DOHH2 (cell line): Measurements from ENCODE around the gene TM9SF4.
"Not testable (repeated sequence)": the region's sequence is repeated elsewhere in the genome, so short reads cannot be mapped to it uniquely, and the experiment has no call there.

ENCODE experiments used
- H3F3A ChIP-seq: fragments of 200-600 bp; sonication (generic), shearing (Covaris generic); 2 replicates; pipeline ENCODE4 v1.6.0; 2016; ENCODE audit warnings: antibody characterized with exemption, mild to moderate bottlenecking; ENCODE audit not compliant: control insufficient read depth, insufficient read depth
- H3K27ac ChIP-seq: fragments of 200-600 bp; sonication (generic); 2 replicates; pipeline ENCODE4 v1.5.1; 2014; ENCODE audit warnings: low read depth, mild to moderate bottlenecking, low read length, moderate library complexity
- H3K27me3 ChIP-seq: fragments of 200-600 bp; sonication (generic); 2 replicates; pipeline ENCODE4 v1.6.1; 2014; ENCODE audit warnings: mild to moderate bottlenecking, low read length, mixed read lengths; ENCODE audit not compliant: control insufficient read depth
- H3K36me3 ChIP-seq: fragments of 200-600 bp; sonication (generic); 2 replicates; pipeline ENCODE4 v1.6.1; 2014; ENCODE audit warnings: mild to moderate bottlenecking, low read length, moderate library complexity, mixed read lengths; ENCODE audit not compliant: control insufficient read depth
- H3K4me1 ChIP-seq: fragments of 200-600 bp; sonication (generic); 2 replicates; pipeline ENCODE4 v1.6.1; 2014; ENCODE audit warnings: mild to moderate bottlenecking, low read length, mixed read lengths; ENCODE audit not compliant: control insufficient read depth
- H3K4me2 ChIP-seq: fragments of 200-600 bp; sonication (generic); 2 replicates; pipeline ENCODE4 v1.6.0; 2014; ENCODE audit warnings: mild to moderate bottlenecking, low read length, moderate library complexity
- H3K4me3 ChIP-seq: fragments of 200-600 bp; sonication (generic); 2 replicates; pipeline ENCODE4 v1.5.1; 2014; ENCODE audit warnings: mild to moderate bottlenecking, low read length, mixed read lengths
- H3K79me2 ChIP-seq: fragments of 200-600 bp; sonication (generic); 2 replicates; pipeline ENCODE4 v1.6.1; 2014; ENCODE audit warnings: mild to moderate bottlenecking, low read length, mixed read lengths; ENCODE audit not compliant: control insufficient read depth
- H3K9me2 ChIP-seq: fragments of 200-600 bp; sonication (generic); replicated peaks from 2 replicates; pipeline ENCODE4 v1.6.1; 2014; ENCODE audit warnings: mild to moderate bottlenecking, low read length, mixed read lengths; ENCODE audit not compliant: control insufficient read depth
- H3K9me3 ChIP-seq: fragments of 200-600 bp; sonication (generic); 2 replicates; pipeline ENCODE4 v1.6.1; 2014; ENCODE audit warnings: antibody characterized with exemption, low read length, mixed read lengths; ENCODE audit not compliant: control insufficient read depth, insufficient read depth
- H4K20me1 ChIP-seq: fragments of 200-600 bp; sonication (generic); 2 replicates; pipeline ENCODE4 v1.6.0; 2014; ENCODE audit warnings: low read depth, mild to moderate bottlenecking, antibody characterized with exemption, low read length, moderate library complexity; ENCODE audit not compliant: control insufficient read depth, insufficient read depth
- CTCF ChIP-seq: fragments of 200-600 bp; sonication (generic); IDR thresholded peaks from one replicate; pipeline ENCODE4 v1.5.1; 2014; ENCODE audit warnings: antibody characterized with exemption, mild to moderate bottlenecking, low read depth, low read length; ENCODE audit not compliant: poor library complexity, severe bottlenecking
- EZH2phosphoT487 ChIP-seq: fragments of 200-600 bp; sonication (generic); IDR thresholded peaks from 2 replicates; pipeline ENCODE4 v1.6.1; 2017; ENCODE audit warnings: borderline replicate concordance, mild to moderate bottlenecking, antibody characterized with exemption, low read length, moderate library complexity, mixed read lengths

The TM9SF4 gene

GRCh38 chr20:32191873-32192272, 82.4 kb downstream of the TM9SF4 start:
- Histone ChIP-seq H3K36me3 (peaks cover 44% of the 10 kb centered on the region), H3K4me1 (peaks cover 5% of the 10 kb centered on the region), H4K20me1 (peaks cover 5% of the 10 kb centered on the region), H3K27me3 (peaks cover 9% of the 10 kb centered on the region), H3K4me3 (no peak overlapping the region), H3K79me2 (no peaks in the 10 kb centered on the region; the same call in none of the 2 replicates), H3K4me2 (no peak overlapping the region), H3F3A (peaks cover 5% of the 10 kb centered on the region; the same call in 1 of the 2 replicates), H3K9me3 (no peaks in the 10 kb centered on the region), H3K9me2 (no peaks in the 10 kb centered on the region), H3K27ac (no peak overlapping the region)
- no peak for TF ChIP-seq CTCF
- no peak for TF ChIP-seq EZH2phosphoT487

GRCh38 chr20:32192698-32193097, 83.2 kb downstream of the TM9SF4 start:
- H3K27me3 ChIP-seq: peaks cover 9% of the 10 kb centered on the region
- no peak for TF ChIP-seq EZH2phosphoT487
- H3K9me2 ChIP-seq: no peaks in the 10 kb centered on the region
- peaks cover 5% of the 10 kb centered on the region for H3K4me1 ChIP-seq
- H3F3A ChIP-seq: peaks cover 5% of the 10 kb centered on the region; the same call in 1 of the 2 replicates
- peaks cover 5% of the 10 kb centered on the region for H4K20me1 ChIP-seq
- H3K4me3 ChIP-seq: no peak overlapping the region
- peaks cover 8% of the 10 kb centered on the region for H3K79me2 ChIP-seq
- no peak overlapping the region for H3K4me2 ChIP-seq
- no peak overlapping the region for H3K27ac ChIP-seq
- peaks cover 52% of the 10 kb centered on the region for H3K36me3 ChIP-seq
- H3K9me3 ChIP-seq: no peaks in the 10 kb centered on the region

- not testable (repeated sequence) for H4K20me1 ChIP-seq, H3K27ac ChIP-seq, H3F3A ChIP-seq, H3K4me2 ChIP-seq, H3K9me2 ChIP-seq, H3K27me3 ChIP-seq, H3K4me1 ChIP-seq, H3K4me3 ChIP-seq, H3K9me3 ChIP-seq
- peaks cover 12% of the 10 kb centered on the region for H3K79me2 ChIP-seq
- peaks cover 57% of the 10 kb centered on the region for H3K36me3 ChIP-seq
These were observed 83.8 kb downstream of the TM9SF4 start for GRCh38 chr20:32193336-32193735.

- Histone ChIP-seq H3F3A (peaks cover 5% of the 10 kb centered on the region; the same call in 1 of the 2 replicates), H3K27me3 (peaks cover 9% of the 10 kb centered on the region), H3K4me1 (peaks cover 5% of the 10 kb centered on the region), H3K36me3 (peaks cover 63% of the 10 kb centered on the region), H3K27ac (no peak overlapping the region), H4K20me1 (peaks cover 5% of the 10 kb centered on the region), H3K4me2 (no peak overlapping the region), H3K9me2 (no peaks in the 10 kb centered on the region), H3K4me3 (no peak overlapping the region), H3K9me3 (no peaks in the 10 kb centered on the region), H3K79me2 (peaks cover 19% of the 10 kb centered on the region)
- TF ChIP-seq EZH2phosphoT487: no peak
- no peak for TF ChIP-seq CTCF
These were observed 84.5 kb downstream of the TM9SF4 start for GRCh38 chr20:32193996-32194395.
